Fibroblast of the conjunctiva (primary cell): ENCODE results near the gene SLC5A5.
A peak's percentile ranks its signal among the peaks of the same experiment; 100 is the strongest.

ENCODE experiments used
- DNase-seq: peaks from one replicate; pipeline ENCODE4 v3.0.0-alpha.2; 2010; ENCODE audit warnings: low read depth

Gene SLC5A5

GRCh38 chr19:17847538-17848366 is 24.0 kb upstream of the SLC5A5 start, which contains the start of gene JAK3:
TSS of gene JAK3 (minus strand) at chr19:17847982. CDS start at chr19:17844417, 3,565 bp downstream.
- DNase-seq, result peak; percentile 38

DNA sequence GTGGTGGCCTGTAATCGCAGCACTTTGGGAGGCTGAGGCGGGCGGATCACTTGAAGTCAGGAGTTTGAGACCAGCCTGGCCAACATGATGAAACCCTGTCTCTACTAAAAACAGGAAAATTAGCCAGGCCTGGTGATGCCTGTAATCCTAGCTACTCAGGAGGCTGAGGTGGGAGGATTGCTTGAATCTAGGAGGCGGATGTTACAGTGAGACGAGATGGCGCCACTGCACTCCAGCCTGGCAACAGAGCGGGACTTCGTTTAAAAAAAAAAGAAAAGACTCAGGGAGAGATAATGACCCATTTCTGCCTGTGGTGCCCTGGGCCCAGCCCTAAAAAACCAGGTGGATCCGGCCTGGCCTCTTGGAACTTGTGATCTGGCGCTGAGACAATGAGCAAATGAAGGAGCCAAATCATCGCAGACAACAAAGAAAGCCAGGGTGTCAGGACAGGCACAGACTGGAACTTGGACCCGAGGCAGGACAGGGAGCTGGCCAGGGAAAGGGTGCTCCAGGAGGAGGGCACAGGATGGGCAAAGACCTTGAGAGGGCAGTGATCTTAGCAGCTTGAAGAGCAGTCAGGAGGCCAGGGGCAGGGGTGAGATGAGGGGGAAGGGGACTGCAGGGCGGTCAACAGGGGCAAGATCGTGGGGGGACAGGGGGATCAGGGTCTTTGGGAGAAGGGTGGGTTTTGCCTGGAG is 23.0 kb upstream of the SLC5A5 start:
- DNase-seq, result no peak

DNA sequence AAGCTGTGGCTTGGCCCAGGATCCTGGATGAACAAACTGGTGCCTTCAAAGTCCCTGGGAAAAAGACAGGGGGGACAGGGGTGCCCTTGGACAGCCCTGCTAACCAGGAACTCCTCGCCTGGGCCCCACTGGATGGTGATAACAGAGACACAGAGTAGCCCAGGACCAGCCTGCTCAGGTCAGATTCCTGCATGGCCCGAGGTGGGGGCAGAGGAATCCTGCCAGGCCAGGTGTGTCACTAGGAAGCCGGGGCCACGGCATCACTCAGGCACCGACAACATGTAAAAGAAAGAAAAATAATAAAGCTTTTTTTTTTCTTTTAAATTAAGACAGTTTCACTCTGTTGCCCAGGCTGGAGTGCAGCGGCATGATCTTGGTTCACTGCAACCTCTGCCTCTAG is 17.7 kb upstream of the SLC5A5 start:
- DNase-seq, result no peak

DNA sequence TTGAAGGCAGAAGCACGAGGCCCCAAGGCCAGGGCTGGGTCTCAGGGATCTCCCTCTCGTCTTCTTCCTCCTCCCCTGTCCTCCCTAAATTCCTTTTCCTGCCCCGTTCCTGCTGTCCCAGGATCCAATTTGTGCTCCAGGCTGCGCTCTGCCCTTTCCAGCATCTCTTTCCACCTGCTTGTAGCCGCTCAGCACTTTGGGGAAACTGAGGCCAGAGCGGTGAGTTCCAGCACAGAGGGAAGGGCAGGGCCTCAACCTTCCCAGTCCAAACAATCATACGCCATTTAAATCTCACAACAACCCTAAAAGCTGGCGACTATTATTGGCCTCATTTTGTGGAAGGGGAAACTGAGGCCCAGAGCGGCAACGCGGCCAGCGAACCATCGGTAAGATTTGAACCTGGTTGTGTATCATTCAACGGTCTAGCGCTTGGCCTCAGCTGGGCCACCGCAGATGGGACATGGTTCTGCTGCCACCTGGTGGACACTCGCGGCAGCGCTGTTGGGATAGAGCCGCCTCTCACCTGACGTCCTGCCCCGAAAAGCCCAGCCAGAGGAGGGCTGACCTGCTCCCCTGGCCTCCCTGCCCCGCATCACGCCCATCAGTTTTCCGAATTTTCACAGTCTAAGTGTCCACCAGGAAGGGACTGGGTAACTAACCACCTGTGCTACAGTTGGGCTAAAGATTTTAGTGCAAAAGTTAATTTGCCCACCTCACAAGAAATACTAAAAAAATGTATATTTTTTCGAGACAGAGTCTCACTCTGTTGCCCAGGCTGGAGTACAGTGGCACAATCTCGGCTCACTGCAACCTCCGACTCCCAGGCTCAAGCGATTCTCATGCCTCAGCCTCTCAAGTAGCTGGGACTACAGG is 16.2 kb upstream of the SLC5A5 start:
- peak; percentile 40 for DNase-seq

GRCh38 chr19:17859533-17860330 is 12.0 kb upstream of the SLC5A5 start, which contains the start of gene RPL18A:
TSS of gene RPL18A (plus strand) at chr19:17859910. CDS start at chr19:17859957, 47 bp downstream.
- DNase-seq, result peak; percentile 99

GRCh38 chr19:17860331-17860992 is 11.3 kb upstream of the SLC5A5 start:
- DNase-seq, result no peak

DNA sequence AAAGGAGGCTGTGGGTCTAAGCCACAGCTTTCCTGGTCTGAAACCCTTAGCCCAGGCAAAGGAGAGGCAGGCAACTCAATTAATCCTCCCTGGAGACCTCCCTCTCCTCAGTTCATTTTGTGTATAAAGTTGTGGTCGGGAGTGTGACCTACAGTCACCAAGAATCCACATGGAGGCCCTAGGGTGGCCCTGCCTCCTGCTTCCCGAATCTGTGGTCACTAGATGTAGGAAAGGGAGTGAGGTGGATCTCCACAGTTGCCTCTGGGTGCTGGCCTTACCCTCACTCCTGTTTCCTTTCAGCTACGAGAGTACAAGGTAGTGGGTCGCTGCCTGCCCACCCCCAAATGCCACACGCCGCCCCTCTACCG is 10.8 kb upstream of the SLC5A5 start:
- no peak for DNase-seq

DNA sequence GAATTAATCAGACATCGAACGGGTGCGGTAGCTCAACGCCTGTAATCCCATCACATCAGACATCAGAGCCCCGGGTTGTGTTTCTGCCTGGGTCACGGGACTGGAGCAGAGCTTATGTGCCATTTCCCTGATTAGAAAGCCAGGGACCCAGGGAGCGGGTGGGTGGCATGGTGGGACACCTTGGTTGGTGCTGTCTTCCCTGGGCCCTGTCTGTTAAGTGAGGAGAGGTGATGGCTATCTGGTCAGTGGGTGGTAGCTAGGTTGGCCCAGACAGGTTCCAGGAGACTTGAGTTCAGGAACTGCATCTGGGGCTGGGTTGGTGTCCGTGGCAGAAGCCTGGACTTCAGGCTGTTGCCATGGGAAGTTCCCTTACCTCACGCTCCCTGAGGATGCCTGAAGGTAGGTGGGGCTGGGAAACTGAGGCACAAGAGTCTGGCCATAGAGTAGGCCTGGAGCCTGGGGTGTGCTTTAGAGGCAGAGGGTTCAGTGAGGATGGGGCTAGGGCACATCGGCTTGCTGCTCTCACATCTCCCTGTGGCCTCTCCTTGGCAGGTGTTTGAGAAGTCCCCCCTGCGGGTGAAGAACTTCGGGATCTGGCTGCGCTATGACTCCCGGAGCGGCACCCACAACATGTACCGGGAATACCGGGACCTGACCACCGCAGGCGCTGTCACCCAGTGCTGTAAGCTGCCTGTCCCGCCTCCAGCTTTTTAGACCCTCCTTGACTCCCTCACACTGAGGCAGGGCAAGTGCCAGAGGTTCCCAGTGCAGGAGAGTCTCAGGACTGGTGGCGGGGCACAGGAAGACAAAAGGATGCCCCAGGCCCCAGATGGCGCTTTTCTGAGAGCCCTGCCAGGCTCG is 10.0 kb upstream of the SLC5A5 start:
- DNase-seq, result no peak

DNA sequence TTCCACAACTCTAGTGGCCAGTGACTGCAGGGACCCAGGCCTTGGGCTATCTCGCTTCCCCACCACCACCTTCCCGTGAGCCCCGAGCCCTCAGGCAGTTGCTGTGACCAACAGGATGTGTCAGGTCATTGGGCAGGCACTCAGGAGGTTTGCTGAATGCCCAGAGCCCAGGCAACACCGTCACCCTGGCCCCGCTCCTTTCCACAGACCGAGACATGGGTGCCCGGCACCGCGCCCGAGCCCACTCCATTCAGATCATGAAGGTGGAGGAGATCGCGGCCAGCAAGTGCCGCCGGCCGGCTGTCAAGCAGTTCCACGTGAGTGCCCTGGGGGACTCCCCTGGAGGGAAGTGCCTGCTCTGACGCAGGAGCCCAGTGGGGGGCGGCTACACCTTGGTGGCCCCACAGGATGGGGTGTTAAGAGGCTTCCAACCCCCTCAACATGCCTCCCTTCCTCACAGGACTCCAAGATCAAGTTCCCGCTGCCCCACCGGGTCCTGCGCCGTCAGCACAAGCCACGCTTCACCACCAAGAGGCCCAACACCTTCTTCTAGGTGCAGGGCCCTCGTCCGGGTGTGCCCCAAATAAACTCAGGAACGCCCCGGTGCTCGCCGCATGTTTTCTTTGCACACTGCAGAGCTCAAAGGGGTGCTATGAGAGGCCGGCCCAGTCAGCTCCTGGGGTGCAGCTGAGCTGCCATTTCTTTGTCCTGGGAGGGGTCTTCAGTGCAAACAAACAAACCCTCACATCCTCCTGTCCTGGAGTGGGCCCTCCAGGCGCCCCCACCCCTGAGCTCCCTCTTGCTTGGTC is 8.8 kb upstream of the SLC5A5 start:
- no peak for DNase-seq

- no peak for DNase-seq
Measured at GRCh38 chr19:17863520-17864182, 8.1 kb upstream of the SLC5A5 start.

GRCh38 chr19:17865364-17866311 is 6.1 kb upstream of the SLC5A5 start:
- no peak for DNase-seq

- no peak for DNase-seq
Measured at GRCh38 chr19:17866312-17866963, 5.3 kb upstream of the SLC5A5 start.

DNA sequence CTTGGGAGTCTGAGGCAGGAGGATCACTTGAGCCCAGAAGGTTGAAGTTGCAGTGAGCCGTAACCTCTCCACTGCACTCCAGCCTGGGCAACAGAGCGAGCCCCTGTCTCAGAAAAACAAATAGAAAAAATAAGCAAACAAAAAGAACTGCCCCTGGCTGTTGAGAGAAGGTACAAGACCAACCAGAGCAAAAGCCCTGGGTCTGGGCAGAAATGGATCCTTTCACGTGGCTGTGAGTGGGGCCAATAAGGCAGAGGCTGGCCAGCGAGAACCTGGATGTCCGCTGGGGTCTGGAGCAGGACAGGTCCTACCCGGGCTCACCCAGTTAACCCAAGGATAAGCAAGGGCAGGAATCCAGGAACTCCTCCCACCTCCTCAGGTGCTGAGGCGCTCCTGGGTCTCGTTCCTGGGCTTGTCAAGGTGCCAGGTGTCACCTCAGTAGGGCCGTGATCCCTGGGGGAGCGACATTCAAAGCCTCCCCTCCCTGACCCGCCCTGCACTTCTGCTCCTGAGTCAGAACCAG is 4.7 kb upstream of the SLC5A5 start:
- no peak for DNase-seq

- DNase-seq, result no peak
Measured at GRCh38 chr19:17868669-17869068, 3.1 kb upstream of the SLC5A5 start.

- DNase-seq, result no peak
Measured at GRCh38 chr19:17869114-17869608, 2.6 kb upstream of the SLC5A5 start.
